ENCODE measurements around the gene TRIM63.

Gene TRIM63

DNA sequence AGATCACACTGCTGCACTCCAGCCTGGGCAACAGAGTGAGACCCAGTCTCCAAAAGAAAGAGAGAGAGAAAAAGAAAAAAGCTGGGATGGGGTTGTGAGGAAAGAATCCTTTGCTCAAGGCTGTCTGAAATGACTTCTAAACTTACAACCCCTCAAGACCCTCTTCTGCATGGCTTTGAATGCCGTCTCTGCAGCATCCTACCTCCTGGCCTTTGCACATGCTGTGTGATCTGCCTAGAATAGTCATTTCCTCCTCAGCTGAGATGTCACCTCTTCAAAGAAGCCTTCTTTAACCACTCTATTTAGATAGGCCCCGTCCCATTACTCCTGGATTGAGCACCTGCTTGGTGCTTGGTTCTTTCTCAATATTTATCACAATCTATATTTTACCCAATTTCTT lies 17.4 kb upstream of the TRIM63 start:
- no peak overlapping the region for H3K4me3 ChIP-seq (replicated peaks; ENCODE audit: low read depth, low read length)
- DNase-seq (ENCODE audit: extremely low read depth, low read depth), result no peak
- TF ChIP-seq, protein P1, sequence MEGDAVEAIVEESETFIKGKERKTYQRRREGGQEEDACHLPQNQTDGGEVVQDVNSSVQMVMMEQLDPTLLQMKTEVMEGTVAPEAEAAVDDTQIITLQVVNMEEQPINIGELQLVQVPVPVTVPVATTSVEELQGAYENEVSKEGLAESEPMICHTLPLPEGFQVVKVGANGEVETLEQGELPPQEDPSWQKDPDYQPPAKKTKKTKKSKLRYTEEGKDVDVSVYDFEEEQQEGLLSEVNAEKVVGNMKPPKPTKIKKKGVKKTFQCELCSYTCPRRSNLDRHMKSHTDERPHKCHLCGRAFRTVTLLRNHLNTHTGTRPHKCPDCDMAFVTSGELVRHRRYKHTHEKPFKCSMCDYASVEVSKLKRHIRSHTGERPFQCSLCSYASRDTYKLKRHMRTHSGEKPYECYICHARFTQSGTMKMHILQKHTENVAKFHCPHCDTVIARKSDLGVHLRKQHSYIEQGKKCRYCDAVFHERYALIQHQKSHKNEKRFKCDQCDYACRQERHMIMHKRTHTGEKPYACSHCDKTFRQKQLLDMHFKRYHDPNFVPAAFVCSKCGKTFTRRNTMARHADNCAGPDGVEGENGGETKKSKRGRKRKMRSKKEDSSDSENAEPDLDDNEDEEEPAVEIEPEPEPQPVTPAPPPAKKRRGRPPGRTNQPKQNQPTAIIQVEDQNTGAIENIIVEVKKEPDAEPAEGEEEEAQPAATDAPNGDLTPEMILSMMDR (IDR thresholded peaks at IDR 0.05; ENCODE audit: low read depth, low read length, missing control alignments), result no peak

DNA sequence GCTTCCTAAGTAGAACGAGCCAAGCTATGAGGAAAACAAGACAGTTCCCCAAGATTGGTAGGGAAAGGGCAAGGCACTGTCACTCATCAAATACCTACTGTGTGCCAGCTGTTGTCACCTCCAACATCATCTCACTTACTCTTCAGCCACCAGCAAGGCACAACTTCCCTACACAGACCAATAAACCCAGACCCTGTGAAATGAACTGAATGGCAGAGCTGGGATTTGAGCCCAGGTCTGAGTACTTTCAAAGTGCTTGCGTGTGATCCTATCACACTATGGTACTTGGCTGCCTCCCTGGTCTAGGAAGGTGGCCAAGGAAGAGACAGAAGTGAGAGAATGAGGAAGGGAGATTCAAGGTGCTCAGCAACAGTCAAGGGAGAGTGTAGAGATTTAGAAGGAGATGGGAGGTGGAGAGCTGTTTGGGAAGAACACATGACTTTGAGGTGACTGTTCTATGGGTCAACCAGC lies 16.7 kb upstream of the TRIM63 start:
- no peak overlapping the region for H3K4me3 ChIP-seq (replicated peaks; ENCODE audit: low read depth, low read length)
- DNase-seq (ENCODE audit: extremely low read depth, low read depth), result no peak
- TF ChIP-seq, protein P1 (IDR thresholded peaks at IDR 0.05; ENCODE audit: low read depth, low read length, missing control alignments), result no peak

DNA sequence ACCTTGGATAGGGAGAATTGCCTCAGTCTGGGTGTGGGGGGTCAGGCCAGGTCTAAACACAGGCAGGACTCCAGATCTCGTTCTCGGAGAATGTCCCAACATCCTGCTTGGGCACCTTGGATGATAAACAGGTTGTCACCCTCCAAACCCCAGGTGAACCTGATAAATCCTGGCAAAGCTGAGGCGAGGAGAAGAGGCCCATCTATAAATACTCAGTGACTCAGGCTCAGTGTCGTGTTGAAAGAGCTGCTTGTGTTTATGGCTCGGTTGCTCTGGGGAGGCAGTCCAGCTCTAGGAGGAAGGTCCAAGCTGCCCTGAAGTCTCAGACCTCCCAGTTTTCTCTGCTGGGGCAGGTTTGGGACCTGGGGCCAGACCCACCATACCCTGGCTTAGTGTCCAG lies 15.8 kb upstream of the TRIM63 start:
- no peak overlapping the region for H3K4me3 ChIP-seq (replicated peaks; ENCODE audit: low read depth, low read length)
- TF ChIP-seq, protein P1 (IDR thresholded peaks at IDR 0.05; ENCODE audit: low read depth, low read length, missing control alignments), result no peak
- DNase-seq (ENCODE audit: extremely low read depth, low read depth), result no peak

DNA sequence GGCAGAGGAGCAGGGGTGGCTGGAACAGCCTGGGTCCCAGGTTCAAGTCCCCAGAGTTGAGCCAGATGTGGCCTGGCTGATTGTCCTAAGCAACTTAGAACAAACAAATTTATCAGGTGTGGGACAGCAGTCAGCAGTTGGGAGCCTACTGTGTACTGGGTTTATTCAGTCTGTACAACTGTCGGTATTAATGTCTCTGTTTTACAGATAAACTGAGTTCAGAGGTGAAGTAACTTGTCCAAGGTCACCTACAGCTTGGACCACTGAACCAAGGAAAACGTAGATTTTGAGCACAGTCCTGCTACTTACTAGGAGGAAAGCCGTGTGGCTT lies 14.6 kb upstream of the TRIM63 start:
- no peak for DNase-seq (ENCODE audit: extremely low read depth, low read depth)
- TF ChIP-seq, protein P1 (IDR thresholded peaks at IDR 0.05; ENCODE audit: low read depth, low read length, missing control alignments), result no peak
- no peak overlapping the region for H3K4me3 ChIP-seq (replicated peaks; ENCODE audit: low read depth, low read length)

DNA sequence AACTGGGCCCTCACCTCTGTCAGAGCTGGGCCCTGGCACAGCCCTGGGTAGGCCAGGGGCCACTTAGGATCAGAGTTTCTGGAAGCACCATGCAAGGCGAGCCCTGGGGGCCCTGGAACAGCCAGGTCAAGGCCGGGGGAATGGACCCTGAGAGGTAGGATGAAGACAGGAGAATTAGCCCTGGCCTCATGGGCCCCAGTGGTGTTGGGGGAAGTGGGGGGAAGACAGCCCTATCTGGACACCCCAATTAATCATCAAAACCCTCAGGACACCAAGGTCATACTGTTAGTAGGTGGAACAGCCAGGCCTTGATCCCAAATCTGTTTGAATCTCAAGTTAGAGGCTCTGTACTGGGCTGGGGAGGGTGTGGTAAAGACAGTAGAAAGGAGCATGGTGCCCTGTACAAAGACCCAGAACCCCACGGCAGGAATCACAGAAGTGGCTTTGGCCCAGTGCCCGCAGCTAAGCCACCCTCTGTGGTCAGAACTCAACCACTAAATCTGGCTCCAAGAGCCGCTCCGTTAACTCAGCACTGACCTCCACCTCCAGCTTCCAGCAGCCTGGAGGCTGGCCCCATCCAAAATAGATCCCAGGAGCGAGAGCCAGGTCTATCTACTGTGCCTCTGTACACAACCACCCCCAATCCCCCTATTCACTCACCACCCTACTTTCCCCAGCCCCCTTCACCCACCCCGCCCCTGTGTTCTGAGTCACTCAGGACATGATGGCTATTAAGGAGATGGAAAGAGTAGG lies 14.0 kb upstream of the TRIM63 start:
- TF ChIP-seq, protein P1 (IDR thresholded peaks at IDR 0.05; ENCODE audit: low read depth, low read length, missing control alignments), result no peak
- DNase-seq (ENCODE audit: extremely low read depth, low read depth), result no peak
- H3K4me3 ChIP-seq (replicated peaks; ENCODE audit: low read depth, low read length), result no peak overlapping the region

DNA sequence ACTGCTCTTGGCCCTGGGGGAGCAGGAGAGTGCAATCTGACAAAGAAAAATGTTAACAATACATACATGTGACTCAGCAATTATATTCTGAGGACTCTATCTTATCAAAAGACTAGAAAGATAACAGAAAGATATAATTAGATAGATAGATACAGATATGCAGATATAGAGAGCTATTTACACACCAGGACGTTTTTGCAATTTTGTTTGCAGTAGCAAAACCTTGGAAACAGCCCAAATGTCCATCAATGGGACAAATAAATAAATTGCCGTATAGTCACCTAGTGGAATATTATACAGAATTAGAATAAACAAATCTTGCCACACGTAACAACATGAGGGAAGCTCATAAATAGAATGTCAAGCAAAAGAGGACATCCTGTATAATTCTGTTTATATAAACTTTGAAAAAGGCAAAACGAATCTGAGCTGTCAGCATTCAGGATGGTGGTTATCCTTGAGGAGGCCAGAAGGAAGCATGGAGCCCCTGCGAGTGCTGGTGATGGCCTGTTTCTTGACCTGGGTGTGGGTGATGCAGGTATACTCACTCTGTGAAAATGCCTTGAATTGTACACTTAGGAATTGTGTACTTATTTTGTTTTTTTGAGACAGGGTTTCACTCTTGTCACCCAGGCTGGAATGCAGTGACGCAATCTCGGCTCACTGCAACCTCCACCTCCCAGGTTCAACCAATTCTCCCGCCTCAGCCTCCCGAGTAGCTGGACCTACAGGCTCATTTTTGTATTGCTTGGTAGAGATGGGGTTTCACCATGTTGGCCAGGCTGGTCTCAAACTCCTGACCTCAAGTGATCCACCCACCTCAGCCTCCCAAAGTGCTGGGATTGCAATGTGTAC lies 12.8 kb upstream of the TRIM63 start:
- no peak for DNase-seq (ENCODE audit: extremely low read depth, low read depth)
- TF ChIP-seq, protein P1 (IDR thresholded peaks at IDR 0.05; ENCODE audit: low read depth, low read length, missing control alignments), result no peak
- H3K4me3 ChIP-seq (replicated peaks; ENCODE audit: low read depth, low read length), result no peak overlapping the region

All from HFF-Myc (cell line).